Cardiac septum (tissue), 1 donor: ENCODE results near the gene SDK1. TPM values are rescaled to one million over a fixed set of nuclear protein-coding genes. Genes with fewer than 3 reads are reported as not detected.

ENCODE experiments used
- DNase-seq: peaks from one replicate; pipeline ENCODE4 v3.0.0-alpha.2; 2020; ENCODE audit warnings: low spot score
- intact Hi-C: fragments of 100-400 bp; cut with DNase I; formaldehyde crosslinking; loops from one replicate; pipeline ENCODE4 v1.14.0; 2022
- total RNA-seq: library from RNA; stranded (reverse); fragmentation: NEBNext Ultra II Directional; extraction: Animal tissue kit (Norgen Biotek cat#: 25700); gene quantifications from one replicate; pipeline ENCODE4 v1.2.1, GENCODE V29; 2021
- donor health status: DM: no; HTN: no; CAD: no.

Gene SDK1
- total RNA-seq, 1 donor from 2014 or later, result 0.32 TPM

- intact Hi-C loops, result no loop called here
- no peak for DNase-seq
These were observed 85.6 kb downstream of the SDK1 start for GRCh38 chr7:3386423-3387190.

- intact Hi-C loops, result no loop called here
- no peak for DNase-seq
These were observed 92.8 kb downstream of the SDK1 start for GRCh38 chr7:3393862-3394261.

GRCh38 chr7:3397324-3397723 is 96.3 kb downstream of the SDK1 start:
- intact Hi-C loops, result no loop called here
- no peak for DNase-seq

DNA sequence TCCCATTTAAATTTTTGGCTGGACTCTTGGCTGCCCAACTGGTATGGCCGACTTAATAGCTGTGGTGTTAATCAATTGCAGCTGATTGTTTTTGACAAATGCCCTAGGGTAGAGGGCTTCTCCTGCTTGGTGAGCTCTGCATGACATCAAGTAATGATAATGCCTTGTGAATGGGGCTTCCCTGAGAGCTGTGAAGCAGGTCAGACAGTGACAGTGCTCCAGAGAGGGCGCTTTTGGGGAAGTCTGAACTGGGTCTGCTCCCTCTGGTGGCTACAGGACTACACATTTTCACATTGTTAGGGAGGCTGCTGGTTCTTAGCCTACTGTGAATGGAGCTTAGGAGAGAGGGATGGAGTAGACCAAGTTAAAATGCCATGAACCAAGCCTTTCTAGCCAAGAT is 98.8 kb downstream of the SDK1 start:
- intact Hi-C loops, result no loop called here
- DNase-seq, result no peak

- intact Hi-C loops, result no loop called here
- no peak for DNase-seq
These were observed 103.4 kb downstream of the SDK1 start for GRCh38 chr7:3404501-3404900.

DNA sequence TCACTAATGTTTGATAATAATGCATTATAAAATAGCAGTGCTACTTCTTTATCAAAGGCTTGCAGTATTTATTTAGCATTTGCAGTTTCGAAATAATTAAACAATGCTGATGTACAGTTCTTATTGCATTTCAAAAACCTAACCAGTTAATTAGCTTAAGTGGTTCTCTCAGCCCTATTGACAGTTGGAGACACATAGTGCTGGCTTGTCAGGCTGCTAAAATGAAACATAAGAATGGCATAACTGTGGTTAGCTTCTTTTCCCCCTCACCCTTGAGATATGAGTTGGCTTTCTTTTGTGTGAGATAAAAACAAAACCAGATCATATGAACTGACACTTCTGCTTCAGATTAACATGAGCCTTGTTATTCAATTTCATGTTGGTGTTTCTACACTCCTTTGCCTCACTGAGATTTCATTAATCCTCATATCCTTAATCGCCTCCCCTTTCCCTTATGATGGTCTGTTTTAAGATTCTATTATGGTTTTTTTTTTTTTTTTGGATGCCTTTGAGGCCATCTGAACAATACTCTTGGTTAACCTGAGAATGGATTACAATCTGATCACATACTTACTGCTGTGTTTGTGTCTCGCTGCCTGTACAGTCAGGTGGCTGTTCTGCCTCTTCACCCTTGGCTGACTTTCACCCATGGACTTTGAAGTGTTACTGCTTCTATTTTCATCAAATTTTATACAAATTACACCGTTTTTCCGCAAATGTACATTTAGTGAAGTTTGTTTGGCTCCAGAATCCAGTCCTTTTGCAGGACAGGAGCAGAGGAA is 108.0 kb downstream of the SDK1 start:
- intact Hi-C loops, result no loop called here
- no peak for DNase-seq

DNA sequence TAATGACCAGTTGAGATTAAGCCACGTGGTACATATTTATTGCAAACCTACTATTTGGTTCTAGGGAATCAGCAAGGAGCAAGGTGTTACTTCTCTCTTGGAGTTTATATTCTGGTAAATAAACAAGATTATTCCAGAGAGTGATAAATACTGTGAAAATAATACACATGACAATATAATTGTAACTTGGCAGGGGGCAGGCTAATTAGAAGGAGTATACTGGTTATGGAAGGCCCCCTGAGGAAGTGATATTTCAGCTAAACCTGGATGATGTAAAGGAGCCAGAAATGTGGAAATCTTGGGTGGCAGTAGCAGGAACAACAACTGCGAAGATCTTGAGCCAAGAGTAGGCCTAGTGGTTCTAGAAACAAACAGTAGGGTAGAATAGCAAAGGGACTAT is 111.8 kb downstream of the SDK1 start:
- intact Hi-C loops, result no loop called here
- DNase-seq, result no peak

DNA sequence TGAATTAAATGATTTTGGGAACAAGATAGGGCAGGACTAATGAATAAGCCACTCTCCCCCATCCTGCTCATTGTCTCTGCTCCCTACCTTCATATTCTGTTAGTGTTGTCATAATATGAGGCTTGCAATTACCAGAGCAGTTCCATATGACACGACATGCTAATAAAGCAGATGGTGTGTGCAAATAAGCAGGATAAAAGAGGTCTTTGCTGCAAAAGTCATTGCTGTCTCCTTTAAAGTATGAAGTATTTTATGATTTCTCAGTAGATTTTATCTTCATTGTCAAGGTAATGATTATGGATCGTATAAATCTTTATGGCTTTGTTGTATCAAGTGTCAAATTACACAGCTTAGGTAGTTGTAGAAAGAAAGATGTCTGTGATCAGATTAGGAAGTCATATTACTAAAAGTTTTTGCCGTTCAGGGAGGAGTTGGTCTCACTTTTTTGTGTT is 114.8 kb downstream of the SDK1 start:
- DNase-seq, result no peak
- intact Hi-C loops, result no loop called here

DNA sequence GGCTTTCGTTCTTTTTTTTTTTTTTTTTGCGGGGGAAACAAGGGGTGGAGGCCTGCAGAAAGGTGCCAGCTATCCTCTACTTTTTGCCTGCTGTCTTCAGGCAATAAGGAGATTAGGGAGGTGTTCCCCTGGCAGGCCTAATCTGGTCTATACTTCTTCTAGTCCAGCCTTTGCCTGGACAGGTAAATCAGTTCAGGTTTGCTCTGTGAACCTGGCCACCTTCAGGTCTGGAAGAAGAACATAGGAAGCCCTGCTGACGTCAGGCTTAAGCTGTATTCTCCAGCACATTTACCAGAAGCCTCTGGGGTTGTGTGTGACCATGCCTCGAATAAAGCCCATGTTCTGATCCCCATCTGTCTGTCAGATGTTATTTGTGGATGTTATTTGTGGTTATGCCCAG is 115.4 kb downstream of the SDK1 start:
- DNase-seq, result no peak
- intact Hi-C loops, result no loop called here

GRCh38 chr7:3425087-3425486 is 124.0 kb downstream of the SDK1 start:
- intact Hi-C loops, result no loop called here
- DNase-seq, result no peak

DNA sequence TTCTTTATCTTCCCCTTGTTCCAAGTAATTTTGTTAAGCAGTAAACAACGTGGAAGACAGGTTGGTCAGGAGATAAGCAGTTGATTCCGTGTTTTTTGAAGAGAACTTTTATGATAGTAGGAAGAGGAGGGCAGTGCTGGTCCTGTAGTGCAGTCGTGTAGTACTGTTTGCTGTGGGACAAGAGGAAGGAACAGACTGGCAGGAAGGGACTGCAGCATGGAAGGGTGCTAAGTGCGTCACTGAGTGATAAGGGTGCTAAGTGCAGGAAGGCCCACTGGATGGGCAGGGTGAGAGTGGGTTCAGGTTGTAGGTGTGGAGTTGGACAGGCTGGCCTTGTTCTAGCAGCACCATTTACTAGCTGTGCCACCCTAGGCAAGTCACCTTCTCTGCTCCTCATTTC is 125.0 kb downstream of the SDK1 start:
- intact Hi-C loops, result no loop called here
- DNase-seq, result no peak

- DNase-seq, result no peak
- intact Hi-C loops, result no loop called here
These were observed 126.9 kb downstream of the SDK1 start for GRCh38 chr7:3427957-3428356.

DNA sequence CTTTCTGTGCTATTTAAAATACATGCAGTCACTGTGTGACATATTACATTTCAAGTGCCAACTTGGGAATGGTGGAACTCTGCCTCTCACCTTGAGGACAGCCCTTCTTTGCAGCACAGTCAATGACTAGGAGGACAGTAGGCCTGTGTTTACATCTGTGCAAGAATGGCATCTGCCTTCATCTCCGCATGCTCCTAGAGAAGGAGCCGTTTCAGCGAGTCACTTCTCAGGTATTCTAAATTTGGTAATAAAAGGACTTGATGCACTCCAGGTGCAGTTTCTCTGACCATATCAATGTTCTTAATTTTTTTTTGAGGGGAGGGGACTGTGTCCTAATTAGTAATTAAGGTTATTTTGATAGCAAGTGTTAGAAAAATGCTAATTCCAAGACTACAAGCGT is 128.9 kb downstream of the SDK1 start:
- no peak for DNase-seq
- intact Hi-C loops, result no loop called here

- intact Hi-C loops, result no loop called here
- no peak for DNase-seq
These were observed 129.5 kb downstream of the SDK1 start for GRCh38 chr7:3430588-3430987.

DNA sequence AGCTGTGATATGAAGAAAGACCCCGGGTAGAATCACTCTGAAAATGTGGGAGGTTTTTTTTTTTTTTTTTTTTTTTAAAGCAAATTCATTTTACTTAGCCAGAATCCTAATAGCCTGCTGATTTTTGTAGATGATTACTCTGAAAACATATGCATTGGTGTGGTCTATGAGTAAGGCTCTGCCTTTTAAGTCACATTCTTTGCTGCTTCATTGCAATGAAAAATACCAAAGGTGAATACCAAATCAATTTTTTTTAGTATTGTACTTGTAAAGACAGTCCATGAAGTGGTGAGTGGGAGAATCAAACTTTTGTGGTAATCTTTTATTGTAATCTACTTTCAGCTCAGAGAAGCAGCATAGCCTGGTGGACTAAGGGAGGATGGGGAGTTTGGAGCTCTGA is 130.3 kb downstream of the SDK1 start:
- intact Hi-C loops, result no loop called here
- DNase-seq, result no peak

DNA sequence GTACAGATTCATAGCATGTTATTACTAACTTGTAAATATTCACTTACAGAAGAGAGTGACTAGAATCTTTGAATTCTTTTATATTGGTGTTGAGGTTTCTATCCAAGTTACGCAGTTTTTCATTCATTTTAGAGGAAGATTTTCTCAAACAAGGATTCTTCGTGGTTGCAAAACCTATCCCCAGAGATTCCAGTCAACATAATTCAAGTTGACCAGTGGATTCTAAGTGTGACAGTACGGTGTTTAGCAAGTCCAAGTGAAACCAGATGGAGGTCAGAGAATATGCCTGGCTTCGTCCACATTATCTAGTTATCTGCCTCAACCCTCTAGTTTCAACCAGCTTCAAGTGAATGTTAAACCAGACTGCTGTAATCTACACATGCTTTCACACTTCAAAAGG is 131.9 kb downstream of the SDK1 start:
- intact Hi-C loops, result no loop called here
- DNase-seq, result no peak

GRCh38 chr7:3434611-3435010 is 133.6 kb downstream of the SDK1 start:
- DNase-seq, result no peak
- intact Hi-C loops, result no loop called here

GRCh38 chr7:3436112-3436511 is 135.1 kb downstream of the SDK1 start:
- intact Hi-C loops, result no loop called here
- no peak for DNase-seq

- intact Hi-C loops, result no loop called here
- DNase-seq, result no peak
These were observed 135.7 kb downstream of the SDK1 start for GRCh38 chr7:3436746-3437145.

GRCh38 chr7:3437467-3437866 is 136.4 kb downstream of the SDK1 start:
- DNase-seq, result no peak
- intact Hi-C loops, result no loop called here

GRCh38 chr7:3438352-3438751 is 137.3 kb downstream of the SDK1 start:
- DNase-seq, result no peak
- intact Hi-C loops, result no loop called here
